ENCODE results near the gene LYRM7.

LYRM7 gene

DNA sequence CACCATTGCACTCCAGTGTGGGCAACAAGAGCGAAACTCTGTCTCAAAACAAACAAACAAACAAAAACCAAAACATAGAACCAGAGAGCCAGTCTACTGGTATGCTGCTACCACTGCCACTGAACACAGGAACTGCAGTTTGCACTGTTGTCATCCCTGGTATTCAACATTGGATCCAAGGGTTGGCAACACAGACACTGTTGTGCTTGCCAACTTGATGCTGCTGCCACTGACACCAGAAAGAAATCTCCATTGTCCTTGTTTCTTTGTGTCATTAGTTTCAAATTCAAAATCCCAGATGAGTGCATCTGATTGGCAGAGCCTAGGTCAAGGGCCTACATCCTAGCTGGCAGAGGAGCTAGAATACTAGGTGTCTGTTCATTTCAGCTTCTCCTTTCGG lies 21.9 kb upstream of the LYRM7 start:
- no peak overlapping the region for H3K4me3 ChIP-seq (ENCODE audit: low read depth, low read length)
- no peak for TF ChIP-seq CTCF (IDR thresholded peaks at IDR 0.05; ENCODE audit: borderline replicate concordance, insufficient read depth, low read depth, low read length)

DNA sequence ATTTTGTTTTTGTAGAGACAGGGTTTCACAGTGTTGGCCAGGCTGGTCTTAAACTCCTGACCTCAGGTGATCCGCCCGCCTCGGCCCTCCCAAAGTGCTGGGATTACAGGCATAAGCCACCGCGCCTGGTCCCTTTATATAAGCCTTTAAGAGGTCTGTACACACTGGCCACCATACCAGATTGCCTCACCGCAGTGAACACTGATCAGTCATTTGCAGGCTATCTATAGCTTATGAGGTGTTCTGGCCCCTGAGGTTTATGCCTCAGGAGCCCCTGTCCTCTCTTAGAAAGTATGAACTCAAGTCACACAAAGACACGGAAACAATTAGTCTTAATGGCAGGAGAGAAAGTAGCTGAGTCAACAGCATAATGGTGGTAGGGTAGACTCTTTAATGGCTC lies 20.3 kb upstream of the LYRM7 start:
- TF ChIP-seq CTCF (IDR thresholded peaks at IDR 0.05; ENCODE audit: borderline replicate concordance, insufficient read depth, low read depth, low read length): no peak
- no peak overlapping the region for H3K4me3 ChIP-seq (ENCODE audit: low read depth, low read length)

DNA sequence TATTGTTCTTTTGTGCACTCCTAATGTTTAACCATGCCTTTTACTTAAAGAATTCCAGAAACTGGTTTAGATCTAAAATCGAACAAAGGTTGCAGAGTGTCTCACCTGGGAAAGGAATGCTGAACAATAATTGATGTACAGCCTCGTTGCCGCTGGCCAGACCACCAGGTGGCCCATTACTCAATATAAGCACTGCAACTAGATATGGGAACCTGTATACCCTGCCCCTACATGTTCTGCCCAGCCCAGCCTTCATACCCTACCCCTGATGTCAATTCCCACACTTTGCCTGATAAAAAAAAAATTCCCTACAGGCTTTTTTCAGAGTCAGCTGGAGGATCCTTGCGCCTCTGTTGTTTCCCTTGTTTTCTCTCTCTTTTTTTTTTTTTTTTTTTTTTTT lies 19.5 kb upstream of the LYRM7 start:
- no peak overlapping the region for H3K4me3 ChIP-seq (ENCODE audit: low read depth, low read length)
- no peak for TF ChIP-seq CTCF (IDR thresholded peaks at IDR 0.05; ENCODE audit: borderline replicate concordance, insufficient read depth, low read depth, low read length)

- H3K4me3 ChIP-seq (ENCODE audit: low read depth, low read length): no peak overlapping the region
- TF ChIP-seq CTCF (IDR thresholded peaks at IDR 0.05; ENCODE audit: borderline replicate concordance, insufficient read depth, low read depth, low read length): no peak
These were observed 14.4 kb upstream of the LYRM7 start for GRCh38 chr5:131156385-131156784.

DNA sequence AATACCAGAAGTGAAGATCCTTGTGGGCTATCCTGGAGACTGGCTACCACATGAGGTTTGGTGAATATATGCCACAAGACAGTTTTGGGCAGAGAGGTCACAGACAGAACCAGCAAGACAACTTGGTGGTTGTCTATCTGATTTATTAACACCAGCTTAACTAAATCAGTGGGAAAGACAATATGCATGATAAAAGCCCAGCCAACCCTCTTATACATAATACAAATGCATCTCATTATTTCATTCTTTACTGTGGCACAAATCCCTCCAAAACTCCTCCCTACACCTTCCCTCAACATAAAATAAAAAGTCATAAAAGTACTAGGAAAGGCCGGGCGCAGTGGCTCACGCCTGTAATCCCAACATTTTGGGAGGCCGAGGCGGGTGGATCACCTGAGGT lies 13.8 kb upstream of the LYRM7 start:
- TF ChIP-seq CTCF (IDR thresholded peaks at IDR 0.05; ENCODE audit: borderline replicate concordance, insufficient read depth, low read depth, low read length): no peak
- no peak overlapping the region for H3K4me3 ChIP-seq (ENCODE audit: low read depth, low read length)

GRCh38 chr5:131160134-131160533 lies 10.6 kb upstream of the LYRM7 start:
- TF ChIP-seq CTCF (IDR thresholded peaks at IDR 0.05; ENCODE audit: borderline replicate concordance, insufficient read depth, low read depth, low read length): no peak
- no peak overlapping the region for H3K4me3 ChIP-seq (ENCODE audit: low read depth, low read length)

- TF ChIP-seq CTCF (IDR thresholded peaks at IDR 0.05; ENCODE audit: borderline replicate concordance, insufficient read depth, low read depth, low read length): no peak
- H3K4me3 ChIP-seq (ENCODE audit: low read depth, low read length): peak overlapping the region; percentile 99
These were observed 7.2 kb upstream of the LYRM7 start for GRCh38 chr5:131163276-131164119.
